GM08714 (cell line): Measurements from ENCODE around the gene NR2E1.

Experiments
- H3K4me3 ChIP-seq: fragments of 200-500 bp; sonication (Bioruptor generic); 2 replicates; pipeline ENCODE4 v1.5.1; 2014; ENCODE audit warnings: mild to moderate bottlenecking, low read length, inconsistent platforms
- ZNF274 ChIP-seq: IDR thresholded peaks from 2 replicates; pipeline ENCODE4 v1.6.1; 2012; ENCODE audit warnings: mild to moderate bottlenecking, low read depth, low read length

The NR2E1 gene

GRCh38 chr6:108174371-108175175 lies 8.8 kb downstream of the NR2E1 start:
- no peak overlapping the region for H3K4me3 ChIP-seq
- no peak for TF ChIP-seq ZNF274

GRCh38 chr6:108175176-108175591 lies 9.4 kb downstream of the NR2E1 start:
- no peak for TF ChIP-seq ZNF274
- no peak overlapping the region for H3K4me3 ChIP-seq

GRCh38 chr6:108175592-108176279 lies 9.9 kb downstream of the NR2E1 start:
- H3K4me3 ChIP-seq = no peak overlapping the region

GRCh38 chr6:108176281-108177089 lies 10.7 kb downstream of the NR2E1 start:
- no peak overlapping the region for H3K4me3 ChIP-seq
- no peak for TF ChIP-seq ZNF274

More at GRCh38 chr6:108175592-108176279, 9.9 kb downstream of the NR2E1 start:
- no peak for TF ChIP-seq ZNF274

DNA sequence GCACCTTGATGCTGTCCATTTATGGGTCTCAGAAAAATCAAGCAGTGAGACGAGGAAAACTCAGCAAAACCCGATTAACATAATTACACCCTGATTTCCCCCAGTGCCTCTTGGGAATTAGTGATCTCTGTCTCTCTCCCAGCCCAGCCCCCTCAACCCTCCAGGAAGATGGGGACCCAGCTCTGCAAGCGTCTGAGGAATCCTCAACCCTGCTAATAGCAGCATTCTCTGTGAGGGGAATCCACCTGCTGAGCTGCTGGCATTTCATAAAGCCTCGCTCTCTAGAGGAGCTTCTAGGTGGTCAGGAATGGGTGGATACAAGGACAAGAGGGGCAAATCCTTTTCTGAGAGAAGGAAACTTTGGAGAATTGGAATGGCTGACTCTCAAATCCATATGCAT lies 13.9 kb downstream of the NR2E1 start:
- no peak for TF ChIP-seq ZNF274
- no peak overlapping the region for H3K4me3 ChIP-seq

GRCh38 chr6:108180266-108180665 lies 14.4 kb downstream of the NR2E1 start:
- no peak for TF ChIP-seq ZNF274
- no peak overlapping the region for H3K4me3 ChIP-seq

DNA sequence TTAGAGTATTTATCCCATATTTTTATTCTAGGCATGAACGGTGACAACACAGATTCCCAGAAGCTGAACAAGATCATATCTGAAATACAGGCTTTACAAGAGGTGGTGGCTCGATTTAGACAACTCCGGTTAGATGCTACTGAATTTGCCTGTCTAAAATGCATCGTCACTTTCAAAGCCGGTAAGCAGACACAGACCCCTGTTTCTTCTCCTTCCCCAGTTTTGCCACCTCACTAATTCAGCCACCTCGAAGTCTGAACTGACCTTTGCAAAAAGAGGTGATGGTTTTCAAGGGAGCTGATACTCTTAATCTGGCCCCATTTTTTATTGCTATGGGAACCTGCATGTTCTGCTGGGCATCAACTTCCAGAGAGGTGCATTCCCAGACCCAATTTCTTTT lies 15.0 kb downstream of the NR2E1 start:
- no peak overlapping the region for H3K4me3 ChIP-seq
- TF ChIP-seq ZNF274 = no peak

DNA sequence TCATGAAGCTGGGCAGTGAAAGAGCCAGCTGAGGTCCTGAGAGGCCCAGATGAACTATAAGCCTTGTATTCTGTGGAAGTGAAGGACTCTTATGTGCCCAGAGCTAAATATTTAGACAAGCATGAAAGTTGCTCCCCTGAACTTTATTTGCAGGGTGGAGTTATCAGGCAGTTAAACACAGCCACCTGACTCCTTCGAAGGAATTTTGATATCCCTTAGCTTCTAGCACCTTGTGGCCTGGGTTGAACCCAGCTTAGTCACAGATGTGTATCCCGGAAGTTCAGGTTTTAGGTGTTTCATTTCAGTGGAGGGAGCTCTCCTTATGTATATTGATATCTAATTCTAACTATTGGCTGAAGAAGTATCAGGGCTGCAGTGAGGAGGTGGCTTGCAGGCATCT lies 20.4 kb downstream of the NR2E1 start:
- no peak overlapping the region for H3K4me3 ChIP-seq
- no peak for TF ChIP-seq ZNF274

GRCh38 chr6:108187519-108187918 lies 21.7 kb downstream of the NR2E1 start:
- TF ChIP-seq ZNF274 = no peak
- no peak overlapping the region for H3K4me3 ChIP-seq

GRCh38 chr6:108193131-108193530 lies 27.3 kb downstream of the NR2E1 start:
- TF ChIP-seq ZNF274 = no peak
- H3K4me3 ChIP-seq = no peak overlapping the region

DNA sequence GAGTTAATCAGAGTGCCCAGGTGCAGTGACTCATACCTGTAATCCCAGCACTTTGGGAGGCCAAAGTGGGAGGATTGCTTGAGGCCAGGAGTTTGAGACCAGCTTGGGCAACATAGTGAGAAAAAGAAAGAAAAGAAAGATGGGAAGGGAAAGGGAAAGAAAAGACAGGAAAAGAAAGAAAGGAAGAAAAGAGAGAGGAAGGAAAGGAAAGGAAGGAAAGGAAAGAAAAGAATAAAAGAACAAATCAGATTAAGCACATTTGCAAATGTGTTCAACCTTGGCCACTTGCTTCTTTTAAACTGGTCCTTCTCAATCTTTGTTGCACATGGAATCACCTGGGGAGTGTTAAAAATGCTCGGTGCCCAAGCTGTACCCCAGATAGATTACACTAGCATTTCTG lies 28.0 kb downstream of the NR2E1 start:
- no peak for TF ChIP-seq ZNF274
- H3K4me3 ChIP-seq = no peak overlapping the region

GRCh38 chr6:108194503-108194902 lies 28.7 kb downstream of the NR2E1 start:
- H3K4me3 ChIP-seq = no peak overlapping the region
- TF ChIP-seq ZNF274 = no peak

DNA sequence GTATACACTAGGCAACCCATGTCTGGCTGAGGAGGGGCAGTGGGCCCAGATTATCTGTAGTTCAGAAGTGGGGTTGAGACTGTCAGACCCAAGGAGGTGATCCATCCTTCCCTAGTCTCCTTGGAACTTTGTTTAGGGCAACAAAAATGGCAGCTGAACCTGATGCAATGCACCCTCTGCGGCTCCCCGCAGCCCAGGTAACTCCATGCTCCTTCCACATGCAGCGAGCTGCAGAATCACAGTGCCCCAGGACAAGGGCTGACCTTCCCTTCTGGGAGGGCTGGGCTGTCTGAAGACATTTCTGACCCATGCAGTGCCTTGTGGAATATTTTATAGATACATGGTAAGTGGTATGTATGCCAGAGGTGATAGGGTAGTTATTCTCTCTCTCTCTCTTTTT lies 29.4 kb downstream of the NR2E1 start:
- no peak for TF ChIP-seq ZNF274
- H3K4me3 ChIP-seq = no peak overlapping the region

GRCh38 chr6:108198761-108199498 lies 33.1 kb downstream of the NR2E1 start:
- no peak overlapping the region for H3K4me3 ChIP-seq
- TF ChIP-seq ZNF274 = no peak
